Putamen (tissue), 1 donor: ENCODE measurements around the gene CHI3L1.

ENCODE experiments used
- DNase-seq: peaks from one replicate; pipeline ENCODE4 v3.0.0-alpha.2; 2016; ENCODE audit warnings: low spot score

Gene CHI3L1

GRCh38 chr1:203168991-203169390 is 17.5 kb downstream of the CHI3L1 start:
- no peak for DNase-seq

GRCh38 chr1:203168256-203168786 is 18.2 kb downstream of the CHI3L1 start:
- DNase-seq: no peak

GRCh38 chr1:203167913-203168200 is 18.6 kb downstream of the CHI3L1 start:
- no peak for DNase-seq

- DNase-seq: peak; percentile 70
Observed at GRCh38 chr1:203167026-203167912, 19.2 kb downstream of the CHI3L1 start.

GRCh38 chr1:203166192-203166940 is 20.1 kb downstream of the CHI3L1 start:
- no peak for DNase-seq

- DNase-seq: no peak
Observed at GRCh38 chr1:203165800-203166161, 20.7 kb downstream of the CHI3L1 start.

- DNase-seq: no peak
Observed at GRCh38 chr1:203165101-203165799, 21.3 kb downstream of the CHI3L1 start.

- no peak for DNase-seq
Observed at GRCh38 chr1:203163891-203164635, 22.4 kb downstream of the CHI3L1 start.

- no peak for DNase-seq
Observed at GRCh38 chr1:203162403-203162802, 24.1 kb downstream of the CHI3L1 start.

- DNase-seq: no peak
Observed at GRCh38 chr1:203161703-203162102, 24.8 kb downstream of the CHI3L1 start.

GRCh38 chr1:203161175-203161574 is 25.3 kb downstream of the CHI3L1 start:
- no peak for DNase-seq

- DNase-seq: no peak
Observed at GRCh38 chr1:203159844-203160243, 26.7 kb downstream of the CHI3L1 start.

GRCh38 chr1:203158960-203159665 is 27.4 kb downstream of the CHI3L1 start:
- no peak for DNase-seq

GRCh38 chr1:203158423-203158822 is 28.1 kb downstream of the CHI3L1 start:
- DNase-seq: no peak

- no peak for DNase-seq
Observed at GRCh38 chr1:203156280-203156679, 30.2 kb downstream of the CHI3L1 start.

- no peak for DNase-seq
Observed at GRCh38 chr1:203153989-203154821, 32.3 kb downstream of the CHI3L1 start.

GRCh38 chr1:203153051-203153988 is 33.2 kb downstream of the CHI3L1 start:
- no peak for DNase-seq

GRCh38 chr1:203152158-203153034 is 34.1 kb downstream of the CHI3L1 start:
- DNase-seq: no peak
